ENCODE results near the gene INTS6L. TPM values are rescaled to one million over a fixed set of nuclear protein-coding genes. Genes with fewer than 3 reads are reported as not detected.

The INTS6L gene
- total and polyA plus RNA-seq, 2 of the 8 experiments (the other 6 are each of a cell fraction or from before 2014, with no cell fraction given), result 4.1 to 5.2 TPM

DNA sequence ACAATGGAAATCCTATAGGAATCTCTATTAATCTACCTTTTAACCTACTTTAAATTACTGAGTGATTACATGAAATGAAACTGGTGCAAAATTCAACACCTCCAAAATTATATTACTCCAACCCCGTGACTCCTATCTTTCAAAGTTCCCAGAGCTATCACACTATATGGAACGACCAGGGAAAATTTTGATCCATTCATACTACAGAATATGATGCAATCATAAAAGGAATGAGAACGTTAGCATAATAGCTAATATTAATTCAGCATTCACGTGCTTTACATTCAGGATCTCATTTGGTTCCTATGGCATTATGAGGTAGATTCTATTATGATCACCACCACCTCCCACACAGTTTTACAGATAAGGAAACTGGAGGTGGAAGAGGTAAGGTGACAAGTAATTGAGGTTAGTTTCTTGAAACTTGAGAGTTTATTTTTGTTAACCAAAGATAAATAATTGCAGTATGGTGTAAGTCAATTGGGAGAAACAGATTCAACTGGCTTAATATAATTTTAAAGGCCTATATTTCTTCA is 29.4 kb upstream of the INTS6L start:
- H3K4ac ChIP-seq (replicated peaks; ENCODE audit: insufficient read length, low read depth, low read length), result no peak overlapping the region
- H4K8ac ChIP-seq (ENCODE audit: extremely low read depth, insufficient read depth, low read length), result no peak overlapping the region
- CTCF ChIA-PET (ENCODE audit: partially characterized antibody), result no interaction called here
- FAIRE-seq, result no peak
- H2AK5ac ChIP-seq (ENCODE audit: low read depth, low read length), result no peak overlapping the region
- H4K20me1 ChIP-seq (replicated peaks in 1 of 2; ENCODE audit: control insufficient read depth in 1 of 2, insufficient read depth in 2 of 2, low read length in 2 of 2), result no peaks in the 10 kb centered on the region
- POLR2A ChIA-PET (ENCODE audit: partially characterized antibody), result no interaction called here
- no peak overlapping the region for H2BK20ac ChIP-seq (ENCODE audit: low read length)
- no peak overlapping the region for H2AFZ ChIP-seq (ENCODE audit: low read length)
- no peaks in the 10 kb centered on the region for H3K79me1 ChIP-seq (ENCODE audit: low read depth, low read length)
- H3K79me2 ChIP-seq (ENCODE audit: control insufficient read depth in 1 of 2, insufficient read depth in 2 of 2, low read length in 2 of 2), result no peaks in the 10 kb centered on the region
- no peak overlapping the region for H2BK12ac ChIP-seq (ENCODE audit: low read depth, low read length)
- no peak overlapping the region for H3K56ac ChIP-seq (replicated peaks; ENCODE audit: insufficient read length, low read depth, low read length)
- no peak overlapping the region for H3K4me2 ChIP-seq (ENCODE audit: insufficient read depth in 1 of 2, low read depth in 2 of 2, low read length in 2 of 2)
- no peaks in the 10 kb centered on the region for H3K23me2 ChIP-seq (ENCODE audit: low read depth, low read length)
- H3K14ac ChIP-seq (ENCODE audit: insufficient read length), result no peak overlapping the region
- DNase-seq (ENCODE audit: low read depth in 1 of 2, low spot score in 2 of 2), result no peak
- H3K18ac ChIP-seq (ENCODE audit: extremely low read depth, low read length), result no peak overlapping the region
- 93% methylated on average over 4 of the region's 4 CpGs; no CpG with 5 or more reads in 1 of the 2 experiments for WGBS, 2 experiments (ENCODE audit: extremely low coverage in 1 of 2, insufficient coverage in 1 of 2, insufficient read length in 1 of 2, insufficient replicate concordance in 2 of 2, low coverage in 1 of 2, low lambda C conversion rate in 2 of 2, missing lambda C conversion rate in 1 of 2)
- H3K27ac ChIP-seq (ENCODE audit: low read depth, low read length), result no peak overlapping the region
- H4K91ac ChIP-seq (replicated peaks; ENCODE audit: insufficient read length, low read length), result no peak overlapping the region
- no peaks in the 10 kb centered on the region for H3K36me3 ChIP-seq (ENCODE audit: control insufficient read depth in 2 of 4, insufficient read depth in 4 of 4, low read length in 3 of 4)
- H3K9ac ChIP-seq (replicated peaks in 1 of 4; ENCODE audit: extremely low read depth in 1 of 4, low read depth in 3 of 4, low read length in 3 of 4), result no peak overlapping the region
- no peaks in the 10 kb centered on the region for H3K27me3 ChIP-seq (replicated peaks in 1 of 4; ENCODE audit: control insufficient read depth in 3 of 4, extremely low read depth in 1 of 4, insufficient read depth in 3 of 4, low read length in 3 of 4)
- H2BK120ac ChIP-seq (replicated peaks; ENCODE audit: low read depth, low read length), result no peak overlapping the region
- H3K4me1 ChIP-seq (replicated peaks in 1 of 4; ENCODE audit: control insufficient read depth in 3 of 4, insufficient read depth in 4 of 4, low read length in 3 of 4), result no peaks in the 10 kb centered on the region
- H3K4me3 ChIP-seq (ENCODE audit: extremely low read depth in 1 of 4, insufficient read depth in 2 of 4, low read depth in 3 of 4, low read length in 4 of 4), result no peak overlapping the region
- no peak overlapping the region for H4K5ac ChIP-seq (ENCODE audit: insufficient read length, low read depth, low read length)
- no peak overlapping the region for H2BK5ac ChIP-seq (ENCODE audit: low read depth, low read length)
- H3K9me3 ChIP-seq (ENCODE audit: insufficient read depth in 2 of 2, low read depth in 1 of 2, low read length in 1 of 2), result no peaks in the 10 kb centered on the region
- no peak overlapping the region for H3K23ac ChIP-seq (ENCODE audit: insufficient read length)
- no peak overlapping the region for H2BK15ac ChIP-seq (ENCODE audit: low read length)
- TF ChIP-seq, protein P1, sequence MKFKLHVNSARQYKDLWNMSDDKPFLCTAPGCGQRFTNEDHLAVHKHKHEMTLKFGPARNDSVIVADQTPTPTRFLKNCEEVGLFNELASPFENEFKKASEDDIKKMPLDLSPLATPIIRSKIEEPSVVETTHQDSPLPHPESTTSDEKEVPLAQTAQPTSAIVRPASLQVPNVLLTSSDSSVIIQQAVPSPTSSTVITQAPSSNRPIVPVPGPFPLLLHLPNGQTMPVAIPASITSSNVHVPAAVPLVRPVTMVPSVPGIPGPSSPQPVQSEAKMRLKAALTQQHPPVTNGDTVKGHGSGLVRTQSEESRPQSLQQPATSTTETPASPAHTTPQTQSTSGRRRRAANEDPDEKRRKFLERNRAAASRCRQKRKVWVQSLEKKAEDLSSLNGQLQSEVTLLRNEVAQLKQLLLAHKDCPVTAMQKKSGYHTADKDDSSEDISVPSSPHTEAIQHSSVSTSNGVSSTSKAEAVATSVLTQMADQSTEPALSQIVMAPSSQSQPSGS (IDR thresholded peaks at IDR 0.05; ENCODE audit: low read length), result no peak
- no peak for TF ChIP-seq GTF2F1 (IDR thresholded peaks at IDR 0.05; ENCODE audit: borderline replicate concordance, low read depth, low read length)
- no peak for TF ChIP-seq SAP30 (IDR thresholded peaks at IDR 0.05; ENCODE audit: insufficient read depth, insufficient replicate concordance, low read length)
- TF ChIP-seq SIX5 (IDR thresholded peaks at IDR 0.05; ENCODE audit: low read depth, low read length), result no peak
- TF ChIP-seq RXRA (IDR thresholded peaks at IDR 0.05; ENCODE audit: insufficient read depth, low read depth, low read length), result no peak
- no peak for TF ChIP-seq RNF2 (IDR thresholded peaks at IDR 0.05; ENCODE audit: borderline replicate concordance, low read depth, low read length, missing control alignments, poor library complexity, severe bottlenecking)
- no peak for TF ChIP-seq CHD2 (IDR thresholded peaks at IDR 0.05; ENCODE audit: low read length)
